H1 (cell line): ENCODE data around the gene ARID5B. TPM values are rescaled to one million over a fixed set of nuclear protein-coding genes. Genes with fewer than 3 reads are reported as not detected.

ENCODE experiments used
- CTCF ChIA-PET: fragments of 300-600 bp; sonication (Branson Sonifier 250); formaldehyde crosslinking; loops from one replicate; lab custom pipeline; 2021; ENCODE audit not compliant: partially characterized antibody; lab: Charles Lee
- POLR2A ChIA-PET: fragments of 300-600 bp; sonication (Branson Sonifier 250); formaldehyde crosslinking; loops from one replicate; lab custom pipeline; 2021; ENCODE audit warnings: inconsistent platforms; ENCODE audit not compliant: partially characterized antibody; lab: Charles Lee
- DNase-seq, 2 experiments: peaks; one replicate each; pipeline versions ENCODE4 v3.0.0 to v3.0.0-alpha.2; 2010 to 2022; ENCODE audit warnings: low spot score in 2 of 2, low read depth in 1 of 2, mixed read lengths in 1 of 2
- FAIRE-seq: peaks from 2 replicates; lab custom pipeline; 2011; peaks lifted over from hg19 to GRCh38; lab: Jason Lieb, UNC
- H2AFZ ChIP-seq: 2 replicates; pipeline ENCODE4 v1.8.1; 2012; ENCODE audit warnings: low read length, inconsistent platforms
- H2AK5ac ChIP-seq: 2 replicates; pipeline ENCODE4 v1.6.1; 2013; ENCODE audit warnings: low read depth, low read length
- H2BK120ac ChIP-seq: replicated peaks from 2 replicates; pipeline ENCODE3; 2013; ENCODE audit warnings: low read depth, low read length, inconsistent platforms
- H2BK12ac ChIP-seq: 2 replicates; pipeline ENCODE4 v1.6.1; 2013; ENCODE audit warnings: low read depth, low read length
- H2BK15ac ChIP-seq: 2 replicates; pipeline ENCODE4 v1.6.1; 2013; ENCODE audit warnings: low read length
- H2BK20ac ChIP-seq: 2 replicates; pipeline ENCODE4 v1.6.1; 2013; ENCODE audit warnings: low read length
- H2BK5ac ChIP-seq: 2 replicates; pipeline ENCODE4 v1.6.1; 2013; ENCODE audit warnings: low read depth, low read length
- H3K14ac ChIP-seq: 2 replicates; pipeline ENCODE4 v1.6.1; 2013; ENCODE audit warnings: inconsistent platforms; ENCODE audit not compliant: insufficient read length
- H3K18ac ChIP-seq: 2 replicates; pipeline ENCODE4 v1.6.1; 2013; ENCODE audit warnings: low read length; ENCODE audit errors: extremely low read depth
- H3K23ac ChIP-seq: 2 replicates; pipeline ENCODE4 v1.6.1; 2013; ENCODE audit warnings: inconsistent platforms; ENCODE audit not compliant: insufficient read length
- H3K23me2 ChIP-seq: 2 replicates; pipeline ENCODE4 v1.6.1; 2013; ENCODE audit warnings: low read depth, low read length
- H3K27ac ChIP-seq: 2 replicates; pipeline ENCODE4 v1.6.1; 2011; ENCODE audit warnings: low read depth, low read length, inconsistent platforms
- H3K27me3 ChIP-seq, 4 experiments: replicated peaks in 1 of 4; 1 replicate in 1 of 4; 2 replicates in 3 of 4; pipeline versions ENCODE4 v1.6.1 to v1.8.1; 2011 to 2013; ENCODE audit warnings: low read length in 3 of 4, mild to moderate bottlenecking in 3 of 4, inconsistent platforms in 2 of 4, mixed read lengths in 2 of 4, moderate library complexity in 1 of 4; ENCODE audit not compliant: control insufficient read depth in 3 of 4, insufficient read depth in 3 of 4; ENCODE audit errors: extremely low read depth in 1 of 4
- H3K36me3 ChIP-seq, 4 experiments: 2 replicates each; pipeline versions ENCODE4 v1.6.1 to v1.8.1; 2011 to 2013; ENCODE audit warnings: mild to moderate bottlenecking in 4 of 4, low read length in 3 of 4, moderate library complexity in 2 of 4, control low read depth in 1 of 4, inconsistent platforms in 1 of 4; ENCODE audit not compliant: insufficient read depth in 4 of 4, control insufficient read depth in 2 of 4
- H3K4ac ChIP-seq: replicated peaks from 2 replicates; pipeline ENCODE3; 2013; ENCODE audit warnings: low read length, low read depth, mixed read lengths, inconsistent platforms; ENCODE audit not compliant: insufficient read length
- H3K4me1 ChIP-seq, 4 experiments: replicated peaks in 1 of 4; 1 replicate in 1 of 4; 2 replicates in 3 of 4; pipeline versions ENCODE4 v1.6.1 to v1.8.1; 2011 to 2013; ENCODE audit warnings: low read length in 3 of 4, inconsistent platforms in 2 of 4, mixed read lengths in 1 of 4; ENCODE audit not compliant: insufficient read depth in 4 of 4, control insufficient read depth in 3 of 4
- H3K4me2 ChIP-seq, 2 experiments: 2 replicates each; pipeline versions ENCODE4 v1.6.1 to v1.8.1; 2011 to 2013; ENCODE audit warnings: low read depth in 2 of 2, low read length in 2 of 2, control low read depth in 1 of 2, inconsistent platforms in 1 of 2, mild to moderate bottlenecking in 1 of 2; ENCODE audit not compliant: insufficient read depth in 1 of 2
- H3K4me3 ChIP-seq, 4 experiments: fragments of 200-600, 300-600 bp in 1 of 4; sonication (generic), shearing (Covaris generic), sonication (Bioruptor Twin) in 1 of 4; 2 replicates each; pipeline versions ENCODE4 v1.5.1 to v1.8.1; 2011 to 2016; ENCODE audit warnings: low read length in 4 of 4, low read depth in 3 of 4, control low read depth in 2 of 4, inconsistent platforms in 2 of 4, mild to moderate bottlenecking in 2 of 4, mixed read lengths in 1 of 4, moderate library complexity in 1 of 4; ENCODE audit not compliant: insufficient read depth in 2 of 4; ENCODE audit errors: extremely low read depth in 1 of 4
- H3K56ac ChIP-seq: replicated peaks from 2 replicates; pipeline ENCODE3; 2013; ENCODE audit warnings: low read depth, mild to moderate bottlenecking, mixed read lengths, low read length, inconsistent platforms; ENCODE audit not compliant: insufficient read length
- H3K79me1 ChIP-seq: 2 replicates; pipeline ENCODE4 v1.6.1; 2013; ENCODE audit warnings: low read depth, low read length, control low read depth
- H3K79me2 ChIP-seq, 2 experiments: 2 replicates each; pipeline versions ENCODE4 v1.6.1 to v1.8.1; 2012 to 2013; ENCODE audit warnings: low read length in 2 of 2, mild to moderate bottlenecking in 2 of 2, inconsistent platforms in 1 of 2; ENCODE audit not compliant: insufficient read depth in 2 of 2, control insufficient read depth in 1 of 2
- H3K9ac ChIP-seq, 4 experiments: replicated peaks in 1 of 4; 1 replicate in 1 of 4; 2 replicates in 3 of 4; pipeline versions ENCODE4 v1.6.1 to v1.8.1; 2011 to 2013; ENCODE audit warnings: low read depth in 3 of 4, low read length in 3 of 4, control low read depth in 2 of 4, mild to moderate bottlenecking in 2 of 4, moderate library complexity in 2 of 4, inconsistent platforms in 1 of 4; ENCODE audit errors: extremely low read depth in 1 of 4
- H3K9me3 ChIP-seq, 2 experiments: 2 replicates each; pipeline versions ENCODE4 v1.6.1 to v1.8.1; 2012 to 2013; ENCODE audit warnings: mild to moderate bottlenecking in 2 of 2, moderate library complexity in 2 of 2, control low read depth in 1 of 2, inconsistent platforms in 1 of 2, low read depth in 1 of 2, low read length in 1 of 2, mixed read lengths in 1 of 2; ENCODE audit not compliant: insufficient read depth in 2 of 2
- H4K20me1 ChIP-seq, 2 experiments: replicated peaks in 1 of 2; 2 replicates each; pipeline versions ENCODE3 to v1.8.1; 2011 to 2013; ENCODE audit warnings: inconsistent platforms in 2 of 2, low read length in 2 of 2, mild to moderate bottlenecking in 1 of 2; ENCODE audit not compliant: insufficient read depth in 2 of 2, control insufficient read depth in 1 of 2
- H4K5ac ChIP-seq: 2 replicates; pipeline ENCODE4 v1.6.1; 2013; ENCODE audit warnings: low read length, low read depth, mixed read lengths, inconsistent platforms; ENCODE audit not compliant: insufficient read length
- H4K8ac ChIP-seq: 2 replicates; pipeline ENCODE4 v1.8.0; 2013; ENCODE audit warnings: mild to moderate bottlenecking, moderate library complexity, low read length, inconsistent platforms; ENCODE audit not compliant: insufficient read depth; ENCODE audit errors: extremely low read depth
- H4K91ac ChIP-seq: replicated peaks from 2 replicates; pipeline ENCODE3; 2013; ENCODE audit warnings: low read length, mixed read lengths, inconsistent platforms; ENCODE audit not compliant: insufficient read length
- JUN ChIP-seq: IDR thresholded peaks from 2 replicates; pipeline ENCODE4 v1.6.1; 2011; ENCODE audit warnings: low read depth, mild to moderate bottlenecking, improper control_type of control experiment, low read length
- USF2 ChIP-seq: IDR thresholded peaks from 2 replicates; pipeline ENCODE4 v1.6.1; 2011; ENCODE audit warnings: low read length, improper control_type of control experiment
- YY1 ChIP-seq: IDR thresholded peaks from 2 replicates; pipeline ENCODE4 v1.6.1; 2011; ENCODE audit warnings: low read depth, mild to moderate bottlenecking, low read length
- WGBS, 2 experiments: shearing (Covaris generic) in 1 of 2; methylation state at CpG; one replicate each; pipeline versions ENCODE4 v1.1.6 to v1.1.7; 2013 to 2015; ENCODE audit warnings: low lambda C conversion rate in 2 of 2, mixed read lengths in 2 of 2, inconsistent platforms in 1 of 2, low coverage in 1 of 2, missing lambda C conversion rate in 1 of 2; ENCODE audit not compliant: insufficient replicate concordance in 2 of 2, insufficient coverage in 1 of 2, insufficient read length in 1 of 2; ENCODE audit errors: extremely low coverage in 1 of 2, missing lambda C conversion rate in 1 of 2; 5-methylcytosine and 5-hydroxymethylcytosine counted together
- polyA plus RNA-seq, 7 experiments: library from polyadenylated mRNA; depleted of rRNA in 3 of 7; stranded (reverse) in 5 of 7; unstranded in 2 of 7; fragments of >200 nt in 5 of 7; fragments of 200-250 nt in 2 of 7; gene quantifications; 1 replicate in 5 of 7; 2 replicates in 1 of 7; 4 replicates in 1 of 7; pipeline versions ENCODE4 v1.2.1 to v1.2.3, GENCODE V29; 2011 to 2013; ENCODE audit warnings: missing spikeins in 2 of 7, mixed read lengths in 2 of 7
- total RNA-seq: library from RNA; stranded (reverse); fragmentation: NEBNext Ultra II Directional; extraction: Animal tissue kit (Norgen Biotek cat#: 25700); gene quantifications from 2 replicates; pipeline ENCODE4 v1.2.1, GENCODE V29; 2021

ARID5B gene
- total and polyA plus RNA-seq, 2 of the 8 experiments (the other 6 are each of a cell fraction or from before 2014, with no cell fraction given): 0.21 to 1.1 TPM

DNA sequence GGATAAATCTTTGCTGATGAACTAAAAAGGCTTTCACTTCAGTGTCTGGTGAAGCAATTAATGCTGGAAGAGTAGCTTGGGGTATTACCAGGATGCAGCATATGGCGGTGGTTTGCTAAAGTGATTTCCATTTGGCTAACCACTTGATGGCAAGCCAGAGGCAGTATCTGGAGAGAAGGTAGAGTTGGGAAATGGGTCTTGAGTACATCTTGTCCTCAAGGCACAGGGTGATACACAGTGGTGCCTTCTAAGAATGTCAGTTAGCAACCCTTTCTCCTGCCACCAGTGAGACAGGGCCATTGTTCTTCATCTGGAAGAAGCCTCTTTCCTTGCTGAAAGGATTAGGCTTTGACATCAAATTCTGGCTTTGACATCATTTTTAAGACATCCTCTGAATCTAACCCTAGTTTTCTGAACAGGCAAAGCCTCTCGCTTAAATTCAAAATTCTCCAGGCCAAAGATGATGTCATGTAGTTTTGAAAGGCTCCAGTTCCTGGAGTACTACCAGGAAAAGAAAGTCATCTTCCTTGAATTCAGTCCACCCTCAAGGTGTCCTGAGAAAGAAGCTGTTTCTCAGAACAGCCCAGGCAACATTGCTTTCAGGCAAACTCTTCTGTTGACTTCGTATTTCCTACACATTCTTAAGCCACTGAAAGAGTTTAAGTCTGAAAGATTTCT is 162.4 kb downstream of the ARID5B start:
- Histone ChIP-seq H3K14ac (no peak overlapping the region), H4K5ac (no peak overlapping the region), H3K79me2 (no peaks in the 10 kb centered on the region), H3K36me3 (no peaks in the 10 kb centered on the region), H4K8ac (no peak overlapping the region), H2AK5ac (no peak overlapping the region), H4K20me1 (no peaks in the 10 kb centered on the region), H3K27ac (no peak overlapping the region), H3K27me3 (no peaks in the 10 kb centered on the region), H2BK5ac (no peak overlapping the region), H4K91ac (no peak overlapping the region), H2BK12ac (no peak overlapping the region), H2AFZ (no peak overlapping the region), H3K18ac (no peak overlapping the region), H3K4me2 (no peak overlapping the region), H3K9ac (no peak overlapping the region), H2BK120ac (no peak overlapping the region), H3K4me1 (no peaks in the 10 kb centered on the region), H3K23me2 (no peaks in the 10 kb centered on the region; the same call in 1 of the 2 replicates), H3K4me3 (no peak overlapping the region), H3K56ac (no peak overlapping the region), H2BK20ac (no peak overlapping the region), H2BK15ac (no peak overlapping the region), H3K4ac (no peak overlapping the region), H3K23ac (no peak overlapping the region), H3K79me1 (no peaks in the 10 kb centered on the region), H3K9me3 (no peaks in the 10 kb centered on the region)
- ChIA-PET POLR2A (no interaction called here), CTCF (interaction anchor here (1.0 kb wide), 1 partner anchor 24 kb away, joined by 3 read pairs; no protein-coding TSS in a partner anchor)
- DNase-seq: no peak
- 98% methylated on average over 3 of the region's 3 CpGs; no CpG with 5 or more reads in 1 of the 2 experiments for WGBS, 2 experiments
- no peak for TF ChIP-seq YY1
- no peak for TF ChIP-seq USF2
- no peak for TF ChIP-seq JUN
- FAIRE-seq: no peak
